H1 (cell line): ENCODE measurements around the gene SOX10. TPM values are rescaled to one million over a fixed set of nuclear protein-coding genes. Genes with fewer than 3 reads are reported as not detected.
A peak's percentile ranks its signal among the peaks of the same experiment; 100 is the strongest.

ENCODE experiments used
- CTCF ChIA-PET: fragments of 300-600 bp; sonication (Branson Sonifier 250); formaldehyde crosslinking; loops from one replicate; lab custom pipeline; 2021; ENCODE audit not compliant: partially characterized antibody; lab: Charles Lee
- POLR2A ChIA-PET: fragments of 300-600 bp; sonication (Branson Sonifier 250); formaldehyde crosslinking; loops from one replicate; lab custom pipeline; 2021; ENCODE audit warnings: inconsistent platforms; ENCODE audit not compliant: partially characterized antibody; lab: Charles Lee
- DNase-seq, 2 experiments: peaks; one replicate each; pipeline versions ENCODE4 v3.0.0 to v3.0.0-alpha.2; 2010 to 2022; ENCODE audit warnings: low spot score in 2 of 2, low read depth in 1 of 2, mixed read lengths in 1 of 2
- FAIRE-seq: peaks from 2 replicates; lab custom pipeline; 2011; peaks lifted over from hg19 to GRCh38; lab: Jason Lieb, UNC
- H2AFZ ChIP-seq: 2 replicates; pipeline ENCODE4 v1.8.1; 2012; ENCODE audit warnings: low read length, inconsistent platforms
- H2AK5ac ChIP-seq: 2 replicates; pipeline ENCODE4 v1.6.1; 2013; ENCODE audit warnings: low read depth, low read length
- H2BK120ac ChIP-seq: replicated peaks from 2 replicates; pipeline ENCODE3; 2013; ENCODE audit warnings: low read depth, low read length, inconsistent platforms
- H2BK12ac ChIP-seq: 2 replicates; pipeline ENCODE4 v1.6.1; 2013; ENCODE audit warnings: low read depth, low read length
- H2BK15ac ChIP-seq: 2 replicates; pipeline ENCODE4 v1.6.1; 2013; ENCODE audit warnings: low read length
- H2BK20ac ChIP-seq: 2 replicates; pipeline ENCODE4 v1.6.1; 2013; ENCODE audit warnings: low read length
- H2BK5ac ChIP-seq: 2 replicates; pipeline ENCODE4 v1.6.1; 2013; ENCODE audit warnings: low read depth, low read length
- H3K14ac ChIP-seq: 2 replicates; pipeline ENCODE4 v1.6.1; 2013; ENCODE audit warnings: inconsistent platforms; ENCODE audit not compliant: insufficient read length
- H3K18ac ChIP-seq: 2 replicates; pipeline ENCODE4 v1.6.1; 2013; ENCODE audit warnings: low read length; ENCODE audit errors: extremely low read depth
- H3K23ac ChIP-seq: 2 replicates; pipeline ENCODE4 v1.6.1; 2013; ENCODE audit warnings: inconsistent platforms; ENCODE audit not compliant: insufficient read length
- H3K23me2 ChIP-seq: 2 replicates; pipeline ENCODE4 v1.6.1; 2013; ENCODE audit warnings: low read depth, low read length
- H3K27ac ChIP-seq: 2 replicates; pipeline ENCODE4 v1.6.1; 2011; ENCODE audit warnings: low read depth, low read length, inconsistent platforms
- H3K27me3 ChIP-seq, 4 experiments: replicated peaks in 1 of 4; 1 replicate in 1 of 4; 2 replicates in 3 of 4; pipeline versions ENCODE4 v1.6.1 to v1.8.1; 2011 to 2013; ENCODE audit warnings: low read length in 3 of 4, mild to moderate bottlenecking in 3 of 4, inconsistent platforms in 2 of 4, mixed read lengths in 2 of 4, moderate library complexity in 1 of 4; ENCODE audit not compliant: control insufficient read depth in 3 of 4, insufficient read depth in 3 of 4; ENCODE audit errors: extremely low read depth in 1 of 4
- H3K36me3 ChIP-seq, 4 experiments: 2 replicates each; pipeline versions ENCODE4 v1.6.1 to v1.8.1; 2011 to 2013; ENCODE audit warnings: mild to moderate bottlenecking in 4 of 4, low read length in 3 of 4, moderate library complexity in 2 of 4, control low read depth in 1 of 4, inconsistent platforms in 1 of 4; ENCODE audit not compliant: insufficient read depth in 4 of 4, control insufficient read depth in 2 of 4
- H3K4ac ChIP-seq: replicated peaks from 2 replicates; pipeline ENCODE3; 2013; ENCODE audit warnings: low read length, low read depth, mixed read lengths, inconsistent platforms; ENCODE audit not compliant: insufficient read length
- H3K4me1 ChIP-seq, 4 experiments: replicated peaks in 1 of 4; 1 replicate in 1 of 4; 2 replicates in 3 of 4; pipeline versions ENCODE4 v1.6.1 to v1.8.1; 2011 to 2013; ENCODE audit warnings: low read length in 3 of 4, inconsistent platforms in 2 of 4, mixed read lengths in 1 of 4; ENCODE audit not compliant: insufficient read depth in 4 of 4, control insufficient read depth in 3 of 4
- H3K4me2 ChIP-seq, 2 experiments: 2 replicates each; pipeline versions ENCODE4 v1.6.1 to v1.8.1; 2011 to 2013; ENCODE audit warnings: low read depth in 2 of 2, low read length in 2 of 2, control low read depth in 1 of 2, inconsistent platforms in 1 of 2, mild to moderate bottlenecking in 1 of 2; ENCODE audit not compliant: insufficient read depth in 1 of 2
- H3K4me3 ChIP-seq, 4 experiments: fragments of 200-600, 300-600 bp in 1 of 4; sonication (generic), shearing (Covaris generic), sonication (Bioruptor Twin) in 1 of 4; 2 replicates each; pipeline versions ENCODE4 v1.5.1 to v1.8.1; 2011 to 2016; ENCODE audit warnings: low read length in 4 of 4, low read depth in 3 of 4, control low read depth in 2 of 4, inconsistent platforms in 2 of 4, mild to moderate bottlenecking in 2 of 4, mixed read lengths in 1 of 4, moderate library complexity in 1 of 4; ENCODE audit not compliant: insufficient read depth in 2 of 4; ENCODE audit errors: extremely low read depth in 1 of 4
- H3K56ac ChIP-seq: replicated peaks from 2 replicates; pipeline ENCODE3; 2013; ENCODE audit warnings: low read depth, mild to moderate bottlenecking, mixed read lengths, low read length, inconsistent platforms; ENCODE audit not compliant: insufficient read length
- H3K79me1 ChIP-seq: 2 replicates; pipeline ENCODE4 v1.6.1; 2013; ENCODE audit warnings: low read depth, low read length, control low read depth
- H3K79me2 ChIP-seq, 2 experiments: 2 replicates each; pipeline versions ENCODE4 v1.6.1 to v1.8.1; 2012 to 2013; ENCODE audit warnings: low read length in 2 of 2, mild to moderate bottlenecking in 2 of 2, inconsistent platforms in 1 of 2; ENCODE audit not compliant: insufficient read depth in 2 of 2, control insufficient read depth in 1 of 2
- H3K9ac ChIP-seq, 4 experiments: replicated peaks in 1 of 4; 1 replicate in 1 of 4; 2 replicates in 3 of 4; pipeline versions ENCODE4 v1.6.1 to v1.8.1; 2011 to 2013; ENCODE audit warnings: low read depth in 3 of 4, low read length in 3 of 4, control low read depth in 2 of 4, mild to moderate bottlenecking in 2 of 4, moderate library complexity in 2 of 4, inconsistent platforms in 1 of 4; ENCODE audit errors: extremely low read depth in 1 of 4
- H3K9me3 ChIP-seq, 2 experiments: 2 replicates each; pipeline versions ENCODE4 v1.6.1 to v1.8.1; 2012 to 2013; ENCODE audit warnings: mild to moderate bottlenecking in 2 of 2, moderate library complexity in 2 of 2, control low read depth in 1 of 2, inconsistent platforms in 1 of 2, low read depth in 1 of 2, low read length in 1 of 2, mixed read lengths in 1 of 2; ENCODE audit not compliant: insufficient read depth in 2 of 2
- H4K20me1 ChIP-seq, 2 experiments: replicated peaks in 1 of 2; 2 replicates each; pipeline versions ENCODE3 to v1.8.1; 2011 to 2013; ENCODE audit warnings: inconsistent platforms in 2 of 2, low read length in 2 of 2, mild to moderate bottlenecking in 1 of 2; ENCODE audit not compliant: insufficient read depth in 2 of 2, control insufficient read depth in 1 of 2
- H4K5ac ChIP-seq: 2 replicates; pipeline ENCODE4 v1.6.1; 2013; ENCODE audit warnings: low read length, low read depth, mixed read lengths, inconsistent platforms; ENCODE audit not compliant: insufficient read length
- H4K8ac ChIP-seq: 2 replicates; pipeline ENCODE4 v1.8.0; 2013; ENCODE audit warnings: mild to moderate bottlenecking, moderate library complexity, low read length, inconsistent platforms; ENCODE audit not compliant: insufficient read depth; ENCODE audit errors: extremely low read depth
- H4K91ac ChIP-seq: replicated peaks from 2 replicates; pipeline ENCODE3; 2013; ENCODE audit warnings: low read length, mixed read lengths, inconsistent platforms; ENCODE audit not compliant: insufficient read length
- POLR2A ChIP-seq, 2 experiments: IDR thresholded peaks; 1 replicate in 1 of 2; 2 replicates in 1 of 2; pipeline ENCODE4 v1.6.1; 2011; ENCODE audit warnings: low read depth in 2 of 2, low read length in 2 of 2, mild to moderate bottlenecking in 2 of 2; ENCODE audit errors: control extremely low read depth in 1 of 2
- WGBS, 2 experiments: shearing (Covaris generic) in 1 of 2; methylation state at CpG; one replicate each; pipeline versions ENCODE4 v1.1.6 to v1.1.7; 2013 to 2015; ENCODE audit warnings: low lambda C conversion rate in 2 of 2, mixed read lengths in 2 of 2, inconsistent platforms in 1 of 2, low coverage in 1 of 2, missing lambda C conversion rate in 1 of 2; ENCODE audit not compliant: insufficient replicate concordance in 2 of 2, insufficient coverage in 1 of 2, insufficient read length in 1 of 2; ENCODE audit errors: extremely low coverage in 1 of 2, missing lambda C conversion rate in 1 of 2; 5-methylcytosine and 5-hydroxymethylcytosine counted together
- polyA plus RNA-seq, 7 experiments: library from polyadenylated mRNA; depleted of rRNA in 3 of 7; stranded (reverse) in 5 of 7; unstranded in 2 of 7; fragments of >200 nt in 5 of 7; fragments of 200-250 nt in 2 of 7; gene quantifications; 1 replicate in 5 of 7; 2 replicates in 1 of 7; 4 replicates in 1 of 7; pipeline versions ENCODE4 v1.2.1 to v1.2.3, GENCODE V29; 2011 to 2013; ENCODE audit warnings: missing spikeins in 2 of 7, mixed read lengths in 2 of 7
- total RNA-seq: library from RNA; stranded (reverse); fragmentation: NEBNext Ultra II Directional; extraction: Animal tissue kit (Norgen Biotek cat#: 25700); gene quantifications from 2 replicates; pipeline ENCODE4 v1.2.1, GENCODE V29; 2021
- TF ChIP-seq, protein P1 (sequence below), 3 experiments: IDR thresholded peaks; 1 replicate in 2 of 3; 2 replicates in 1 of 3; pipeline versions ENCODE4 v1.5.1 to v1.6.1; 2011; ENCODE audit warnings: low read length in 3 of 3, mild to moderate bottlenecking in 3 of 3, inconsistent platforms in 2 of 3, low read depth in 1 of 3, moderate library complexity in 1 of 3; ENCODE audit not compliant: insufficient read depth in 1 of 3; ENCODE audit errors: control extremely low read depth in 1 of 3

Gene SOX10
- total and polyA plus RNA-seq, 2 of the 8 experiments (the other 6 are each of a cell fraction or from before 2014, with no cell fraction given), result 2.7 TPM

DNA sequence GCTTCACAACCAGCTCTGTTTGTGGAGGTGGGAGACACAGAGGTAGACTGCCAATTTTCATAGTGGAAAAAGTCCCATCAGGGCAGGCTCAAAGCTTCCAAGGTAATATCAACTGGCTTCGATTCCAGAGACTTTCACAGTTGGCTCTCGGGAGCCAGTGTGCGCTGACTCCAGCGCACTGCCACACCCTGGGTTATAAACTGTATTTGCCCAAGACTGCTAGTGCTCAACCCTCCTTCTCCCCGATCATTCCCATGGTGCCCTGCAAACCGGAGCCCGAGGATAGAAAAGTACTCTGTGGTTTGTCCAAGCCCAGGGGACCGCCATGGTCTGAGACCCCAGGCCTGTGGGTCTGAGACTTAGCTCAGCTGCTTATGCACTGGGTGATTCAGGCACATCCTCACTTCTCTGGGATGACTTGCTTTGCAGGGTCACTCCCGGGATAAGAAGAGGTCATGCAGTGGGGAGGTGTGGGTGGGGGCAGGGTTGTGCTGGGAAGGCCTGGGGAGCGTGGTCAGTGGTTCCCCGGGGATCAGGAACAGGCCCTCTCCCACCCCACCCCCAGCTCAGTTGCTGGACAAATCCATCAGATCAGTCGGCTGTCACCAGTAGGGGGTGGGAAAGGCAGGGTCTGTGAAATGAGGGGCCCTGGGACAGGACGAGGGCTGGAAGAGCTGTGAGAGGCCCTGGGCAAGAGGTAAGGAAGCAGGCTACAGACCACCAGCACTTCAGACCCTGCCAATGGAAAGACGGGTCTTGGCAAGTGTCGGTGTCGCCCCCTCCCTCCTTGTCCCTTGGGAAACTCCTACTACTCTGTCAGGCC lies 46.2 kb upstream of the SOX10 start:
- CTCF ChIA-PET, result interaction anchor here (0.6 to 2.8 kb wide), 10 partner anchors 10 to 538 kb away, joined by 3 to 11 read pairs (median 4); no protein-coding TSS in a partner anchor
- H3K27ac ChIP-seq, result no peak overlapping the region
- H3K79me1 ChIP-seq, result no peaks in the 10 kb centered on the region
- no peak overlapping the region for H3K56ac ChIP-seq
- H3K18ac ChIP-seq, result no peak overlapping the region
- POLR2A ChIA-PET, result interaction anchor here (0.8 to 1.3 kb wide), 3 partner anchors 13 to 79 kb away, joined by 3 read pairs; partner anchors contain the start of gene BAIAP2L2
- H3K27me3 ChIP-seq, result peaks cover 0 to 8% (median under 1%) of the 10 kb centered on the region in 4 experiments; a peak in 1 of 7 replicates
- FAIRE-seq, result no peak
- H2BK120ac ChIP-seq, result no peak overlapping the region
- no peak overlapping the region for H2BK5ac ChIP-seq
- no peak overlapping the region for H4K91ac ChIP-seq
- no peaks in the 10 kb centered on the region for H3K9me3 ChIP-seq
- no peaks in the 10 kb centered on the region for H4K20me1 ChIP-seq
- H2BK15ac ChIP-seq, result peak overlapping the region; percentile 67; the same call in 1 of the 2 replicates
- H2AK5ac ChIP-seq, result no peak overlapping the region; the same call in 1 of the 2 replicates
- no peak overlapping the region for H2BK20ac ChIP-seq
- no peak overlapping the region for H3K23ac ChIP-seq
- WGBS, 2 experiments, result 84% methylated on average over 13 of the region's 16 CpGs; no CpG with 5 or more reads in 1 of the 2 experiments
- H3K79me2 ChIP-seq, result no peaks in the 10 kb centered on the region
- H3K36me3 ChIP-seq, result no peaks in the 10 kb centered on the region
- peak overlapping the region; percentile 20; the same call in 1 of the 2 replicates for H2BK12ac ChIP-seq
- H3K4me1 ChIP-seq, result peaks cover 0 to 36% (median 22%) of the 10 kb centered on the region in 4 experiments; a peak in 6 of 7 replicates
- no peaks in the 10 kb centered on the region; the same call in 1 of the 2 replicates for H3K23me2 ChIP-seq
- no peak overlapping the region for H3K9ac ChIP-seq
- H4K5ac ChIP-seq, result no peak overlapping the region
- H3K4ac ChIP-seq, result no peak overlapping the region
- H3K4me2 ChIP-seq, result no peak overlapping the region
- no peak for TF ChIP-seq POLR2A (IDR thresholded peaks at IDR 0.05; ENCODE audit: control extremely low read depth in 1 of 2, low read depth in 2 of 2, low read length in 2 of 2)
- TF ChIP-seq, protein P1, sequence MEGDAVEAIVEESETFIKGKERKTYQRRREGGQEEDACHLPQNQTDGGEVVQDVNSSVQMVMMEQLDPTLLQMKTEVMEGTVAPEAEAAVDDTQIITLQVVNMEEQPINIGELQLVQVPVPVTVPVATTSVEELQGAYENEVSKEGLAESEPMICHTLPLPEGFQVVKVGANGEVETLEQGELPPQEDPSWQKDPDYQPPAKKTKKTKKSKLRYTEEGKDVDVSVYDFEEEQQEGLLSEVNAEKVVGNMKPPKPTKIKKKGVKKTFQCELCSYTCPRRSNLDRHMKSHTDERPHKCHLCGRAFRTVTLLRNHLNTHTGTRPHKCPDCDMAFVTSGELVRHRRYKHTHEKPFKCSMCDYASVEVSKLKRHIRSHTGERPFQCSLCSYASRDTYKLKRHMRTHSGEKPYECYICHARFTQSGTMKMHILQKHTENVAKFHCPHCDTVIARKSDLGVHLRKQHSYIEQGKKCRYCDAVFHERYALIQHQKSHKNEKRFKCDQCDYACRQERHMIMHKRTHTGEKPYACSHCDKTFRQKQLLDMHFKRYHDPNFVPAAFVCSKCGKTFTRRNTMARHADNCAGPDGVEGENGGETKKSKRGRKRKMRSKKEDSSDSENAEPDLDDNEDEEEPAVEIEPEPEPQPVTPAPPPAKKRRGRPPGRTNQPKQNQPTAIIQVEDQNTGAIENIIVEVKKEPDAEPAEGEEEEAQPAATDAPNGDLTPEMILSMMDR (IDR thresholded peaks at IDR 0.05; ENCODE audit: control extremely low read depth in 1 of 3, insufficient read depth in 1 of 3, low read depth in 1 of 3, low read length in 3 of 3), result peak in 2 of 3 experiments; percentile 21; a peak in 2 of 4 replicates
- no peak overlapping the region for H3K4me3 ChIP-seq
- no peak overlapping the region for H3K14ac ChIP-seq
- no peak overlapping the region for H4K8ac ChIP-seq
- no peak for DNase-seq
- H2AFZ ChIP-seq, result 0 out of 2 replicates have a peak overlapping the region, but pooled peaks have one; percentile 1
